ENCODE data around the gene POLR1F. TPM values are rescaled to one million over a fixed set of nuclear protein-coding genes. Genes with fewer than 3 reads are reported as not detected.

Gene POLR1F, protein sequence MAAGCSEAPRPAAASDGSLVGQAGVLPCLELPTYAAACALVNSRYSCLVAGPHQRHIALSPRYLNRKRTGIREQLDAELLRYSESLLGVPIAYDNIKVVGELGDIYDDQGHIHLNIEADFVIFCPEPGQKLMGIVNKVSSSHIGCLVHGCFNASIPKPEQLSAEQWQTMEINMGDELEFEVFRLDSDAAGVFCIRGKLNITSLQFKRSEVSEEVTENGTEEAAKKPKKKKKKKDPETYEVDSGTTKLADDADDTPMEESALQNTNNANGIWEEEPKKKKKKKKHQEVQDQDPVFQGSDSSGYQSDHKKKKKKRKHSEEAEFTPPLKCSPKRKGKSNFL
- polyA plus RNA-seq (2013) = 8.9 and 9.3 TPM in 2 replicates

- Histone ChIP-seq H3K27me3 (ENCODE audit: insufficient read depth, low read length) (no peaks in the 10 kb centered on the region), H3K4ac (ENCODE audit: low read depth, low read length) (peak within 1 kb of the TSS; percentile 55), H3K36me3 (ENCODE audit: control insufficient read depth in 1 of 2, insufficient read depth in 2 of 2, low read length in 2 of 2) (no peaks in the 10 kb centered on the region), H3K18ac (ENCODE audit: low read length) (peak within 1 kb of the TSS; percentile 16), H3K23ac (ENCODE audit: low read length) (no peak within 1 kb of the TSS), H3K4me3 (ENCODE audit: low read depth, low read length) (peak within 1 kb of the TSS; percentile 100), H4K91ac (ENCODE audit: low read depth, low read length) (no peak within 1 kb of the TSS), H2AFZ (ENCODE audit: insufficient read depth, low read length, poor library complexity) (peak within 1 kb of the TSS; percentile 83), H3K9me3 (ENCODE audit: insufficient read depth, low read depth, low read length) (no peaks in the 10 kb centered on the region), H2AK5ac (ENCODE audit: low read length) (no peak within 1 kb of the TSS), H2BK12ac (ENCODE audit: low read length) (no peak within 1 kb of the TSS), H3K79me2 (ENCODE audit: control insufficient read depth, insufficient read depth, low read length, poor library complexity) (no peaks in the 10 kb centered on the region), H2BK5ac (ENCODE audit: low read depth, low read length, poor library complexity) (no peak within 1 kb of the TSS), H3K14ac (ENCODE audit: low read length) (no peak within 1 kb of the TSS), H3K4me2 (ENCODE audit: low read length) (peak within 1 kb of the TSS; percentile 76), H4K12ac (ENCODE audit: low read depth, low read length) (peak within 1 kb of the TSS; percentile 50), H3K79me1 (ENCODE audit: low read length) (no peaks in the 10 kb centered on the region), H2BK120ac (ENCODE audit: insufficient read depth, low read length, poor library complexity) (no peak within 1 kb of the TSS), H4K8ac (ENCODE audit: low read depth, low read length) (peak within 1 kb of the TSS; percentile 85), H3K9ac (ENCODE audit: low read length) (peak within 1 kb of the TSS; percentile 94), H3K4me1 (ENCODE audit: control insufficient read depth in 1 of 2, insufficient read depth in 2 of 2, low read length in 2 of 2) (no peaks in the 10 kb centered on the region), H3K27ac (ENCODE audit: low read depth, low read length) (no peak within 1 kb of the TSS)
- DNase-seq = peak; percentile 95 to 100
- no CpG with 5 or more reads among the region's 56 CpGs for WGBS (ENCODE audit: extremely low coverage, insufficient coverage, insufficient read length)
Measured at GRCh38 chr7:19708397-19709248, at the start of gene POLR1F. Gene POLR1F (minus strand): TSS chr7:19709037. CDS start chr7:19709016, 21 bp downstream.

DNA sequence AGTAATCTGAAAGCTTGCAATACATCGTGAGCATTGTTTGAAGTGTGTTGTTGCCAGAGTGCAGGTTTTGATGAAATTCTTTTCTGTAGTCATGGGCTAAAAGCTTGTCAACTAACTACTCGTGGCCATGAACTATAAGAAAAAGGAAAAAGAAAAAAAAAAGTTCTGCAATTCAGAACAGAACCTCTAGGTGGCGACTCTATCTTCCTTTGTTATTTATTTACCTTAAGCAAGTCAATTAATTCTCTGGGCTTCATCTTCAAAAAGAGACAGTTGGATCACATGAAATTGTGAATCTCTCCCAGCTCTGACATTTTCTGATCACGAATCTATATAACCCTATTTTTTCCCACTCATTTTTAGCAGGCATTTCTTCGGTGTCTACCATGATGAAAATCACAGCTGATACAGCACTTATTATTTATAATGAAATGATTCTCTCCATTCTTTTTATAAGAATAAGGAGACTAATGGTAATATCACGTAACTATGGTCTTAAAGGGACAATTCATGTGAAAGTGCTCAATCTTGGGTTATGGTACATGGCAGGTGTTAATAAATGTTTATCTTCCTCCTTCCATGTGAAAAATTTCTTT lies 45.8 kb upstream of the POLR1F start:
- H2BK5ac ChIP-seq (ENCODE audit: low read depth, low read length, poor library complexity) = no peak overlapping the region
- DNase-seq = peak; percentile 21 to 86
- H2AFZ ChIP-seq (ENCODE audit: insufficient read depth, low read length, poor library complexity) = no peak overlapping the region
- H3K4me1 ChIP-seq (ENCODE audit: control insufficient read depth in 1 of 2, insufficient read depth in 2 of 2, low read length in 2 of 2) = no peaks in the 10 kb centered on the region
- H3K27ac ChIP-seq (ENCODE audit: low read depth, low read length) = no peak overlapping the region
- no peak overlapping the region for H2AK5ac ChIP-seq (ENCODE audit: low read length)
- H2BK120ac ChIP-seq (ENCODE audit: insufficient read depth, low read length, poor library complexity) = no peak overlapping the region
- H3K18ac ChIP-seq (ENCODE audit: low read length) = no peak overlapping the region
- H3K79me1 ChIP-seq (ENCODE audit: low read length) = no peaks in the 10 kb centered on the region
- no peak overlapping the region for H3K4me2 ChIP-seq (ENCODE audit: low read length)
- no peaks in the 10 kb centered on the region for H3K36me3 ChIP-seq (ENCODE audit: control insufficient read depth in 1 of 2, insufficient read depth in 2 of 2, low read length in 2 of 2)
- no peak overlapping the region for H4K12ac ChIP-seq (ENCODE audit: low read depth, low read length)
- no peak overlapping the region for H3K9ac ChIP-seq (ENCODE audit: low read length)
- no peak overlapping the region for H4K91ac ChIP-seq (ENCODE audit: low read depth, low read length)
- no peak overlapping the region for H4K8ac ChIP-seq (ENCODE audit: low read depth, low read length)
- H3K79me2 ChIP-seq (ENCODE audit: control insufficient read depth, insufficient read depth, low read length, poor library complexity) = no peaks in the 10 kb centered on the region
- H3K14ac ChIP-seq (ENCODE audit: low read length) = no peak overlapping the region
- no peaks in the 10 kb centered on the region for H3K27me3 ChIP-seq (ENCODE audit: insufficient read depth, low read length)
- no peak overlapping the region for H2BK12ac ChIP-seq (ENCODE audit: low read length)
- WGBS (ENCODE audit: extremely low coverage, insufficient coverage, insufficient read length) = no CpG with 5 or more reads among the region's 6 CpGs
- no peak overlapping the region for H3K23ac ChIP-seq (ENCODE audit: low read length)
- H3K4me3 ChIP-seq (ENCODE audit: low read depth, low read length) = no peak overlapping the region
- H3K4ac ChIP-seq (ENCODE audit: low read depth, low read length) = no peak overlapping the region
- H3K9me3 ChIP-seq (ENCODE audit: insufficient read depth, low read depth, low read length) = no peaks in the 10 kb centered on the region

- Histone ChIP-seq H3K27ac (ENCODE audit: low read depth, low read length) (no peak overlapping the region), H3K4me3 (ENCODE audit: low read depth, low read length) (no peak overlapping the region), H4K91ac (ENCODE audit: low read depth, low read length) (no peak overlapping the region), H3K79me1 (ENCODE audit: low read length) (no peaks in the 10 kb centered on the region), H2BK5ac (ENCODE audit: low read depth, low read length, poor library complexity) (no peak overlapping the region), H3K9ac (ENCODE audit: low read length) (no peak overlapping the region), H2AFZ (ENCODE audit: insufficient read depth, low read length, poor library complexity) (no peak overlapping the region), H3K23ac (ENCODE audit: low read length) (no peak overlapping the region), H3K79me2 (ENCODE audit: control insufficient read depth, insufficient read depth, low read length, poor library complexity) (no peaks in the 10 kb centered on the region), H2AK5ac (ENCODE audit: low read length) (no peak overlapping the region), H2BK12ac (ENCODE audit: low read length) (no peak overlapping the region), H3K14ac (ENCODE audit: low read length) (no peak overlapping the region), H3K18ac (ENCODE audit: low read length) (no peak overlapping the region), H4K8ac (ENCODE audit: low read depth, low read length) (no peak overlapping the region), H3K4me2 (ENCODE audit: low read length) (no peak overlapping the region), H4K12ac (ENCODE audit: low read depth, low read length) (no peak overlapping the region), H3K4me1 (ENCODE audit: control insufficient read depth in 1 of 2, insufficient read depth in 2 of 2, low read length in 2 of 2) (no peaks in the 10 kb centered on the region), H2BK120ac (ENCODE audit: insufficient read depth, low read length, poor library complexity) (no peak overlapping the region), H3K27me3 (ENCODE audit: insufficient read depth, low read length) (no peaks in the 10 kb centered on the region), H3K4ac (ENCODE audit: low read depth, low read length) (no peak overlapping the region), H3K36me3 (ENCODE audit: control insufficient read depth in 1 of 2, insufficient read depth in 2 of 2, low read length in 2 of 2) (no peaks in the 10 kb centered on the region), H3K9me3 (ENCODE audit: insufficient read depth, low read depth, low read length) (no peaks in the 10 kb centered on the region)
- DNase-seq = no peak
- WGBS (ENCODE audit: extremely low coverage, insufficient coverage, insufficient read length) = 100% methylated on average over 1 of the region's 3 CpGs
Measured at GRCh38 chr7:19752020-19752419, 43.2 kb upstream of the POLR1F start.

GRCh38 chr7:19749658-19750057 lies 40.8 kb upstream of the POLR1F start:
- Histone ChIP-seq H3K4me2 (ENCODE audit: low read length) (no peak overlapping the region), H4K91ac (ENCODE audit: low read depth, low read length) (no peak overlapping the region), H4K12ac (ENCODE audit: low read depth, low read length) (no peak overlapping the region), H3K4me1 (ENCODE audit: control insufficient read depth in 1 of 2, insufficient read depth in 2 of 2, low read length in 2 of 2) (no peaks in the 10 kb centered on the region), H2BK5ac (ENCODE audit: low read depth, low read length, poor library complexity) (no peak overlapping the region), H2AK5ac (ENCODE audit: low read length) (no peak overlapping the region), H3K23ac (ENCODE audit: low read length) (no peak overlapping the region), H3K18ac (ENCODE audit: low read length) (no peak overlapping the region), H3K79me2 (ENCODE audit: control insufficient read depth, insufficient read depth, low read length, poor library complexity) (no peaks in the 10 kb centered on the region), H2AFZ (ENCODE audit: insufficient read depth, low read length, poor library complexity) (no peak overlapping the region), H2BK12ac (ENCODE audit: low read length) (no peak overlapping the region), H3K36me3 (ENCODE audit: control insufficient read depth in 1 of 2, insufficient read depth in 2 of 2, low read length in 2 of 2) (no peaks in the 10 kb centered on the region), H3K27me3 (ENCODE audit: insufficient read depth, low read length) (no peaks in the 10 kb centered on the region), H3K4ac (ENCODE audit: low read depth, low read length) (no peak overlapping the region), H3K9me3 (ENCODE audit: insufficient read depth, low read depth, low read length) (no peaks in the 10 kb centered on the region), H2BK120ac (ENCODE audit: insufficient read depth, low read length, poor library complexity) (no peak overlapping the region), H4K8ac (ENCODE audit: low read depth, low read length) (no peak overlapping the region), H3K4me3 (ENCODE audit: low read depth, low read length) (no peak overlapping the region), H3K14ac (ENCODE audit: low read length) (no peak overlapping the region), H3K27ac (ENCODE audit: low read depth, low read length) (no peak overlapping the region), H3K9ac (ENCODE audit: low read length) (no peak overlapping the region), H3K79me1 (ENCODE audit: low read length) (no peaks in the 10 kb centered on the region)
- 100% methylated on average over 1 of the region's 4 CpGs for WGBS (ENCODE audit: extremely low coverage, insufficient coverage, insufficient read length)
- DNase-seq = peak; percentile 12 to 54

Measured in trophoblast cell (in vitro differentiated cells and primary cell).